ENCODE results near the gene SOX13. TPM values are rescaled to one million over a fixed set of nuclear protein-coding genes. Genes with fewer than 3 reads are reported as not detected.

Gene SOX13
- total and polyA plus RNA-seq, 5 donors from 2014 or later, result 0.47 TPM; not detected in 4

DNA sequence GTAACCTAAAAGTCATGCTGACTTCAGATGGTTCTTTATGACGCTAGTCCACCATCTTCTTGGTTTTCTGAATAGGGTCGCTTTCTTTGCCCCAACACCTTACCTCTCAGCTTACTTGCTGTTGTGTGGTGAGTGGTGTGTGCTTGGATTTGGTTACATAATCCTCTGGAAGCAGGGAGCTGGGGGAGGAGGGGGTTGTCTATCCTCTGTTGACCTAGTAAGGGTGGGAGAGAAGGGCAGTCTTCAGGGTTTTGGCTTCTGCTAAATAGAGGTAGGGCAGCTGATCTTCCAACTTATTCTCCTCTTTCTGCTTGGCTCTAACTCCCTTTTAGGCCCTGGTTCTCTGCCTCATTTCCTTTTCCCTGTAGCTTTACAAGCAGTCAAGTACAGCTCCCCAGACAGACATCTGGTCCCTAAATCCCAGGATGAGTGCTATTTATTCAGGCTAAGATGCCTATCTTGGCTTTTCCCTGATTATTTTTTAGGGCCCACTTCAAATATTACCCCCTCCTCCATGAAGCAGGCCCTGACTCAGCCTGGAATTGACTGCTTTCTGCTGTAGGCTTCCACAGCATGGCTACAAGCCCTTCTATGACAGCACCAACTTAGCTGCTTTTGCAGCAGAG, 99.6 kb downstream of the SOX13 start:
- peak overlapping the region in 1 of 4 donors; percentile 49 for H3K4me3 Mint-ChIP-seq
- ATAC-seq (ENCODE audit: low read depth in 2 of 2) (no peak), DNase-seq (no peak)
- peaks cover 0 to 50% (median 18%) of the 10 kb centered on the region in 7 donors for H3K9me3 Mint-ChIP-seq
- H3K9me3 ChIP-seq (ENCODE audit: control insufficient read depth in 2 of 2, low read length in 2 of 2), result peaks cover 41 to 56% of the 10 kb centered on the region in 2 experiments
- H3K27me3 ChIP-seq (ENCODE audit: control insufficient read depth, insufficient read depth, low read length), result no peaks in the 10 kb centered on the region
- no peak overlapping the region for H3K27ac ChIP-seq (ENCODE audit: insufficient read depth, low read length, poor library complexity, severe bottlenecking)
- H3K4me3 ChIP-seq (ENCODE audit: low read depth, low read length), result no peak overlapping the region
- H3K4me1 ChIP-seq (ENCODE audit: control insufficient read depth, insufficient read depth, low read length, poor library complexity, severe bottlenecking), result no peaks in the 10 kb centered on the region
- no peaks in the 10 kb centered on the region for H3K36me3 ChIP-seq (ENCODE audit: control insufficient read depth, insufficient read depth, low read length)
- no peaks in the 10 kb centered on the region for H3K36me3 Mint-ChIP-seq
- no peaks in the 10 kb centered on the region for H3K4me1 Mint-ChIP-seq
- H3K27ac Mint-ChIP-seq, result no peak overlapping the region
- no peaks in the 10 kb centered on the region for H3K27me3 Mint-ChIP-seq

DNA sequence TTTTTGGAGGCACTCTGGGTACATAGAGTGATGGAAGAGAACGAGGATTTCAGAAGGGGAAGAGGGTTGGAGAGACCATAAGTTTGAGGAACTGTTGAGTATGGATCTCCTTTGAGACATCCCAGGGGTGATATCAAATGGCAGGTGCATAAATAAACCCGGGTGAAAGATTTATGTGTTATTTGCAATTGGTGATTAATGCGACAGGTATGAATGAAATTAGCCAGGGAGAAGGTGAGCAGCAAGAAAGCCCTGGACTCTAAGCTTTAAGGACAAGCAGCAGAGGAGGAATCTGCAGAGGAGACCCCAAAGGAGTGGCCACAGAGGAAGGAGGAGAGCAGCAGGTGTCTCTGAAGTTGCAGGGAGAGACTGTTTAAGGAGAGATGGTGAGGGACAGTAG, 102.0 kb downstream of the SOX13 start:
- Mint-ChIP-seq H3K27me3 (no peaks in the 10 kb centered on the region), H3K4me3 (no peak overlapping the region), H3K9me3 (peaks cover 0 to 35% (median 18%) of the 10 kb centered on the region in 7 donors), H3K4me1 (no peaks in the 10 kb centered on the region), H3K36me3 (no peaks in the 10 kb centered on the region), H3K27ac (no peak overlapping the region)
- DNase-seq (no peak), ATAC-seq (ENCODE audit: low read depth in 2 of 2) (no peak)
- H3K4me1 ChIP-seq (ENCODE audit: control insufficient read depth, insufficient read depth, low read length, poor library complexity, severe bottlenecking), result no peaks in the 10 kb centered on the region
- H3K4me3 ChIP-seq (ENCODE audit: low read depth, low read length), result no peak overlapping the region
- no peaks in the 10 kb centered on the region for H3K27me3 ChIP-seq (ENCODE audit: control insufficient read depth, insufficient read depth, low read length)
- H3K36me3 ChIP-seq (ENCODE audit: control insufficient read depth, insufficient read depth, low read length), result no peaks in the 10 kb centered on the region
- peaks cover 23 to 33% of the 10 kb centered on the region in 2 experiments for H3K9me3 ChIP-seq (ENCODE audit: control insufficient read depth in 2 of 2, low read length in 2 of 2)
- H3K27ac ChIP-seq (ENCODE audit: insufficient read depth, low read length, poor library complexity, severe bottlenecking), result no peak overlapping the region

- H3K27ac ChIP-seq (ENCODE audit: insufficient read depth, low read length, poor library complexity, severe bottlenecking), result no peak overlapping the region
- ATAC-seq (ENCODE audit: low read depth in 2 of 2) (no peak), DNase-seq (no peak)
- no peak overlapping the region for H3K4me3 Mint-ChIP-seq
- no peak overlapping the region for H3K4me3 ChIP-seq (ENCODE audit: low read depth, low read length)
- peaks cover 13 to 22% of the 10 kb centered on the region in 2 experiments for H3K9me3 ChIP-seq (ENCODE audit: control insufficient read depth in 2 of 2, low read length in 2 of 2)
- H3K27me3 Mint-ChIP-seq, result no peaks in the 10 kb centered on the region
- H3K9me3 Mint-ChIP-seq, result peaks cover 0 to 29% (median 16%) of the 10 kb centered on the region in 7 donors
- H3K36me3 Mint-ChIP-seq, result no peaks in the 10 kb centered on the region
- no peak overlapping the region for H3K27ac Mint-ChIP-seq
- no peaks in the 10 kb centered on the region for H3K4me1 Mint-ChIP-seq
- H3K4me1 ChIP-seq (ENCODE audit: control insufficient read depth, insufficient read depth, low read length, poor library complexity, severe bottlenecking), result no peaks in the 10 kb centered on the region
- H3K36me3 ChIP-seq (ENCODE audit: control insufficient read depth, insufficient read depth, low read length), result no peaks in the 10 kb centered on the region
- H3K27me3 ChIP-seq (ENCODE audit: control insufficient read depth, insufficient read depth, low read length), result no peaks in the 10 kb centered on the region
These were observed 103.1 kb downstream of the SOX13 start for GRCh38 chr1:204176049-204176448.

- Mint-ChIP-seq H3K4me1 (no peaks in the 10 kb centered on the region), H3K27ac (no peak overlapping the region), H3K36me3 (no peaks in the 10 kb centered on the region), H3K4me3 (no peak overlapping the region), H3K9me3 (peaks cover 0 to 20% (median 7%) of the 10 kb centered on the region in 7 donors), H3K27me3 (no peaks in the 10 kb centered on the region)
- H3K27me3 ChIP-seq (ENCODE audit: control insufficient read depth, insufficient read depth, low read length), result no peaks in the 10 kb centered on the region
- no peak for DNase-seq
- no peak overlapping the region for H3K27ac ChIP-seq (ENCODE audit: insufficient read depth, low read length, poor library complexity, severe bottlenecking)
- H3K4me1 ChIP-seq (ENCODE audit: control insufficient read depth, insufficient read depth, low read length, poor library complexity, severe bottlenecking), result no peaks in the 10 kb centered on the region
- H3K9me3 ChIP-seq (ENCODE audit: control insufficient read depth in 2 of 2, low read length in 2 of 2), result peaks cover 6 to 11% of the 10 kb centered on the region in 2 experiments
- no peak overlapping the region for H3K4me3 ChIP-seq (ENCODE audit: low read depth, low read length)
- H3K36me3 ChIP-seq (ENCODE audit: control insufficient read depth, insufficient read depth, low read length), result no peaks in the 10 kb centered on the region
- no peak for ATAC-seq (ENCODE audit: low read depth in 2 of 2)
These were observed 104.2 kb downstream of the SOX13 start for GRCh38 chr1:204177133-204177532.

Other genes with a start within 250 kb of the SOX13 start
- 40.1 TPM for gene SNRPE, start 211.5 kb upstream of the SOX13 start, total RNA-seq
- 100 to 1,000 TPM; 197 to 324 (median 265) TPM for gene SNRPE, start 211.5 kb upstream of the SOX13 start, polyA plus RNA-seq
- 3.0 TPM for gene ETNK2, start 78.9 kb downstream of the SOX13 start, total RNA-seq
- 1 to 10 TPM in 2 of 4 donors, under 1 TPM in 2; 0.55 to 1.7 (median 1.1) TPM for gene ETNK2, start 78.9 kb downstream of the SOX13 start, polyA plus RNA-seq
- gene REN, start 93.2 kb downstream of the SOX13 start, total RNA-seq, result not detected
- gene REN, start 93.2 kb downstream of the SOX13 start, polyA plus RNA-seq, result not detected
- 0.59 TPM for gene KISS1, start 123.4 kb downstream of the SOX13 start, total RNA-seq
- not detected for gene KISS1, start 123.4 kb downstream of the SOX13 start, polyA plus RNA-seq
- not detected for gene GOLT1A, start 140.9 kb downstream of the SOX13 start, total RNA-seq
- not detected for gene GOLT1A, start 140.9 kb downstream of the SOX13 start, polyA plus RNA-seq